Body of pancreas (tissue), 4 donors: ENCODE results near the gene MBP. TPM values are rescaled to one million over a fixed set of nuclear protein-coding genes. Genes with fewer than 3 reads are reported as not detected.

Experiments used
- ATAC-seq: fragments of 150-250 bp; one replicate; pipeline ENCODE4 v1.9.1; 2016
- DNase-seq, 4 donors: peaks; one replicate each; pipeline ENCODE4 v3.0.0-alpha.2; 2019
- H3K27ac ChIP-seq, 4 donors: fragments of 200-600 bp; sonication (generic); 1 replicate in 3 of 4; 2 replicates in 1 of 4; pipeline versions ENCODE4 v1.5.1 to v1.6.1; 2016 to 2019; ENCODE audit warnings: mild to moderate bottlenecking in 1 of 4, mixed read lengths in 1 of 4, moderate library complexity in 1 of 4
- H3K27me3 ChIP-seq, 2 donors: fragments of 200-600 bp; sonication (generic); one replicate each; pipeline ENCODE4 v1.6.0; 2016; ENCODE audit warnings: mild to moderate bottlenecking in 1 of 2
- H3K36me3 ChIP-seq, 2 donors: fragments of 200-600 bp; sonication (generic); replicated peaks in 1 of 2; 2 replicates each; pipeline ENCODE4 v1.5.1; 2016; ENCODE audit warnings: low read depth in 2 of 2; ENCODE audit not compliant: insufficient read depth in 1 of 2
- H3K4me1 ChIP-seq: fragments of 200-600 bp; sonication (generic); one replicate; pipeline ENCODE4 v1.6.0; 2016
- H3K4me3 ChIP-seq, 2 donors: fragments of 200-600 bp; sonication (generic); 1 replicate in 1 of 2; 2 replicates in 1 of 2; pipeline ENCODE4 v1.5.1; 2016 to 2019
- H3K9me3 ChIP-seq, 3 donors: fragments of 200-600 bp; sonication (generic); 1 replicate in 2 of 3; 2 replicates in 1 of 3; pipeline ENCODE4 v1.5.1; 2016
- CTCF ChIP-seq, 7 experiments: fragments of 450-650 bp in 4 of 7; fragments of 200-600 bp in 3 of 7; sonication (generic) in 3 of 7; IDR thresholded peaks; one replicate each; pipeline ENCODE4 v1.5.1; 2016 to 2019; ENCODE audit warnings: antibody characterized with exemption in 7 of 7
- POLR2A ChIP-seq, 3 donors: fragments of 450-650 bp; IDR thresholded peaks; one replicate each; pipeline ENCODE4 v1.6.1; 2016; ENCODE audit warnings: antibody characterized with exemption in 3 of 3, mild to moderate bottlenecking in 2 of 3
- WGBS, 2 donors: methylation state at CpG; one replicate each; pipeline ENCODE4 v1.1.5; 2017; 5-methylcytosine and 5-hydroxymethylcytosine counted together
- intact Hi-C: fragments of 100-400 bp; cut with DNase I; formaldehyde crosslinking; loops from one replicate; pipeline ENCODE4 v1.15.1; 2023
- total RNA-seq, 2 donors: library from RNA; depleted of rRNA; stranded (reverse); fragments of >200 nt; gene quantifications; one replicate each; pipeline ENCODE4 v1.1.0, GENCODE V29; 2016

MBP gene
- total RNA-seq, 2 donors from 2014 or later = 17.4 to 24.4 TPM

GRCh38 chr18:77136871-77137665 is 4.5 kb upstream of the MBP start:
- no peaks in the 10 kb centered on the region for H3K27me3 ChIP-seq
- H3K36me3 ChIP-seq = no peaks in the 10 kb centered on the region
- H3K9me3 ChIP-seq = no peaks in the 10 kb centered on the region
- DNase-seq (no peak), ATAC-seq (no peak)
- H3K4me1 ChIP-seq = peaks cover 26% of the 10 kb centered on the region
- H3K27ac ChIP-seq = no peak overlapping the region
- TF ChIP-seq POLR2A (IDR thresholded peaks at IDR 0.05) (no peak), CTCF (IDR thresholded peaks at IDR 0.05) (no peak)
- 89 to 90% methylated on average over 15 of the region's 15 CpGs for WGBS, 2 donors
- H3K4me3 ChIP-seq = no peak overlapping the region
- intact Hi-C loops = loop anchor here (10.0 kb wide), 1 partner anchor 62 kb away; no protein-coding TSS in a partner anchor

GRCh38 chr18:77136076-77136718 is 3.6 kb upstream of the MBP start:
- intact Hi-C loops = loop anchor here (10.0 kb wide), 1 partner anchor 61 kb away; no protein-coding TSS in a partner anchor
- WGBS, 2 donors = 81 to 91% methylated on average over 8 of the region's 8 CpGs
- H3K9me3 ChIP-seq = no peaks in the 10 kb centered on the region
- no peak overlapping the region for H3K27ac ChIP-seq
- DNase-seq = no peak
- ATAC-seq = no peak
- TF ChIP-seq CTCF (IDR thresholded peaks at IDR 0.05) = no peak
- no peak for TF ChIP-seq POLR2A (IDR thresholded peaks at IDR 0.05)
- H3K27me3 ChIP-seq = no peaks in the 10 kb centered on the region
- H3K4me1 ChIP-seq = peaks cover 26% of the 10 kb centered on the region
- no peaks in the 10 kb centered on the region for H3K36me3 ChIP-seq
- H3K4me3 ChIP-seq = no peak overlapping the region

- intact Hi-C loops = loop anchor here (10.0 kb wide), 1 partner anchor 61 kb away; no protein-coding TSS in a partner anchor
- Histone ChIP-seq H3K4me3 (no peak overlapping the region), H3K4me1 (peaks cover 29% of the 10 kb centered on the region), H3K27me3 (no peaks in the 10 kb centered on the region), H3K9me3 (no peaks in the 10 kb centered on the region), H3K27ac (no peak overlapping the region), H3K36me3 (no peaks in the 10 kb centered on the region)
- ATAC-seq (no peak), DNase-seq (no peak)
- 84 to 96% methylated on average over 15 to 16 of the region's 16 CpGs for WGBS, 2 donors
- TF ChIP-seq POLR2A (IDR thresholded peaks at IDR 0.05) (no peak), CTCF (IDR thresholded peaks at IDR 0.05) (no peak)
Measured at GRCh38 chr18:77135339-77136075, 2.9 kb upstream of the MBP start.

GRCh38 chr18:77134611-77135010 is 2.0 kb upstream of the MBP start:
- H3K9me3 ChIP-seq = no peaks in the 10 kb centered on the region
- intact Hi-C loops = loop anchor here (10.0 kb wide), 1 partner anchor 60 kb away; no protein-coding TSS in a partner anchor
- DNase-seq (no peak), ATAC-seq (no peak)
- no peak overlapping the region for H3K4me3 ChIP-seq
- H3K36me3 ChIP-seq = no peaks in the 10 kb centered on the region
- 80 to 84% methylated on average over 4 of the region's 4 CpGs for WGBS, 2 donors
- no peaks in the 10 kb centered on the region for H3K27me3 ChIP-seq
- no peak overlapping the region for H3K27ac ChIP-seq
- no peak for TF ChIP-seq POLR2A (IDR thresholded peaks at IDR 0.05)
- TF ChIP-seq CTCF (IDR thresholded peaks at IDR 0.05) = no peak
- H3K4me1 ChIP-seq = peaks cover 36% of the 10 kb centered on the region
